Measurements from ENCODE around the gene HERPUD2.
"Not testable (repeated sequence)": the region's sequence is repeated elsewhere in the genome, so short reads cannot be mapped to it uniquely, and the experiment has no call there.

DNA sequence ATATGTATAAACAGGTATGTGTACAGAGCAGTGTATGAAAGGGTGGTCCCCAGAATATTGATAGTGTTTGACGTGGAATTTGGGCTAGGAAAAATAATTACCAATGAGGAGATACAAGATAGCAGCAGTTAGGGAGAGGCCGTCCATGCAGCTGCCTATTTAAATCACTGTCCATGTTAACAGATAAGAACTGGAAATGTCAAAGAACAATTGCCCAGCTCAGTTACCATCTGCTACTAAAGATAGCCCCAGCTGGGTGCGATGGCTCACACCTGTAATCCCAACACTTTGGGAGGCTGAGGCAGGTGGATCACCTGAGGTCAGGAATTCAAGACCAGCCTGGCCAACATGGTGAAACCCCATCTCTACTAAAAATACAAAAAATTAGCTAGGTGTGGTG lies 3.4 kb upstream of the HERPUD2 start:
- TF ChIP-seq, protein P1, sequence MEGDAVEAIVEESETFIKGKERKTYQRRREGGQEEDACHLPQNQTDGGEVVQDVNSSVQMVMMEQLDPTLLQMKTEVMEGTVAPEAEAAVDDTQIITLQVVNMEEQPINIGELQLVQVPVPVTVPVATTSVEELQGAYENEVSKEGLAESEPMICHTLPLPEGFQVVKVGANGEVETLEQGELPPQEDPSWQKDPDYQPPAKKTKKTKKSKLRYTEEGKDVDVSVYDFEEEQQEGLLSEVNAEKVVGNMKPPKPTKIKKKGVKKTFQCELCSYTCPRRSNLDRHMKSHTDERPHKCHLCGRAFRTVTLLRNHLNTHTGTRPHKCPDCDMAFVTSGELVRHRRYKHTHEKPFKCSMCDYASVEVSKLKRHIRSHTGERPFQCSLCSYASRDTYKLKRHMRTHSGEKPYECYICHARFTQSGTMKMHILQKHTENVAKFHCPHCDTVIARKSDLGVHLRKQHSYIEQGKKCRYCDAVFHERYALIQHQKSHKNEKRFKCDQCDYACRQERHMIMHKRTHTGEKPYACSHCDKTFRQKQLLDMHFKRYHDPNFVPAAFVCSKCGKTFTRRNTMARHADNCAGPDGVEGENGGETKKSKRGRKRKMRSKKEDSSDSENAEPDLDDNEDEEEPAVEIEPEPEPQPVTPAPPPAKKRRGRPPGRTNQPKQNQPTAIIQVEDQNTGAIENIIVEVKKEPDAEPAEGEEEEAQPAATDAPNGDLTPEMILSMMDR (IDR thresholded peaks at IDR 0.05; ENCODE audit: poor library complexity) = not testable (repeated sequence)
- not testable (repeated sequence) for TF ChIP-seq EZH2 (IDR thresholded peaks at IDR 0.05; ENCODE audit: borderline replicate concordance)

All from hepatocyte (in vitro differentiated cells).